ENCODE results near the gene ARL2.

The ARL2 gene

GRCh38 chr11:65034423-65034822 is 20.5 kb downstream of the ARL2 start:
- H3K27ac ChIP-seq (ENCODE audit: extremely low read depth, low read depth, low read length), result no peak overlapping the region
- ChIA-PET CTCF (interaction anchor here (0.6 kb wide), 1 partner anchor 20 kb away, joined by 4 read pairs; the partner anchor contains the start of gene ARL2), POLR2A (no interaction called here)
- H3K9me3 ChIP-seq (ENCODE audit: control insufficient read depth, insufficient read depth, low read depth, low read length), result no peaks in the 10 kb centered on the region
- no peak overlapping the region for H3K4me3 ChIP-seq (ENCODE audit: low read depth, low read length)
- TF ChIP-seq ZNF768 (tag by site-specific recombination; IDR thresholded peaks at IDR 0.05) (0 out of 2 replicates have a peak, but pooled peaks have one; percentile 31), ZNF664 (tag by site-specific recombination; IDR thresholded peaks at IDR 0.05) (peak; percentile 92), ZFP69B (tag by site-specific recombination; IDR thresholded peaks at IDR 0.05) (no peak)
- peaks cover 0 to 50% of the 10 kb centered on the region in 2 experiments; a peak in 2 of 3 replicates for H3K36me3 ChIP-seq (ENCODE audit: control insufficient read depth in 2 of 2, insufficient read depth in 1 of 2, low read length in 2 of 2)
- no peaks in the 10 kb centered on the region for H3K4me1 ChIP-seq (ENCODE audit: control insufficient read depth, insufficient read depth, low read length)

- peaks cover 0 to 55% of the 10 kb centered on the region in 2 experiments; a peak in 2 of 3 replicates for H3K36me3 ChIP-seq (ENCODE audit: control insufficient read depth in 2 of 2, insufficient read depth in 1 of 2, low read length in 2 of 2)
- TF ChIP-seq ZNF366 (tag by site-specific recombination; conservative IDR thresholded peaks at IDR 0.05), result no peak
- no peak for TF ChIP-seq ZNF76 (tag by site-specific recombination; IDR thresholded peaks at IDR 0.05; ENCODE audit: borderline replicate concordance, low read depth)
- peak; percentile 41; the same call in 1 of the 2 replicates for TF ChIP-seq SCRT2 (tag by site-specific recombination; IDR thresholded peaks at IDR 0.05)
- ChIA-PET POLR2A (interaction anchor here (1.0 kb wide), 1 partner anchor 38 kb away, joined by 3 read pairs; the partner anchor contains the start of gene BATF2), CTCF (interaction anchor here (1.0 to 1.3 kb wide), 2 partner anchors 10 to 22 kb away, joined by 3 to 5 read pairs; partner anchors contain the start of gene ARL2)
- no peak overlapping the region for H3K4me3 ChIP-seq (ENCODE audit: low read depth, low read length)
- no peak overlapping the region for H3K27ac ChIP-seq (ENCODE audit: extremely low read depth, low read depth, low read length)
- no peaks in the 10 kb centered on the region for H3K9me3 ChIP-seq (ENCODE audit: control insufficient read depth, insufficient read depth, low read depth, low read length)
- H3K4me1 ChIP-seq (ENCODE audit: control insufficient read depth, insufficient read depth, low read length), result no peaks in the 10 kb centered on the region
Measured at GRCh38 chr11:65035579-65035978, 21.6 kb downstream of the ARL2 start.

- H3K36me3 ChIP-seq (ENCODE audit: control insufficient read depth in 2 of 2, insufficient read depth in 1 of 2, low read length in 2 of 2), result peaks cover 0 to 53% of the 10 kb centered on the region in 2 experiments; a peak in 2 of 3 replicates
- no peaks in the 10 kb centered on the region for H3K4me1 ChIP-seq (ENCODE audit: control insufficient read depth, insufficient read depth, low read length)
- no peak overlapping the region for H3K27ac ChIP-seq (ENCODE audit: extremely low read depth, low read depth, low read length)
- no peak overlapping the region for H3K4me3 ChIP-seq (ENCODE audit: low read depth, low read length)
- H3K9me3 ChIP-seq (ENCODE audit: control insufficient read depth, insufficient read depth, low read depth, low read length), result no peaks in the 10 kb centered on the region
- CTCF ChIA-PET, result no interaction called here
- no peak for TF ChIP-seq REST (tag by site-specific recombination; IDR thresholded peaks at IDR 0.05)
- no peak for TF ChIP-seq ZNF621 (tag by site-specific recombination; IDR thresholded peaks at IDR 0.05)
- TF ChIP-seq ZSCAN16 (tag by site-specific recombination; IDR thresholded peaks at IDR 0.05), result no peak
- no peak for TF ChIP-seq ZNF76 (tag by site-specific recombination; IDR thresholded peaks at IDR 0.05; ENCODE audit: borderline replicate concordance, low read depth)
- TF ChIP-seq ZNF704 (tag by site-specific recombination; IDR thresholded peaks at IDR 0.05), result no peak
- no peak for TF ChIP-seq ZNF548 (tag by site-specific recombination; IDR thresholded peaks at IDR 0.05)
- no peak for TF ChIP-seq BCL6B (tag by site-specific recombination; IDR thresholded peaks at IDR 0.05)
- no peak for TF ChIP-seq ZNF341 (tag by site-specific recombination; IDR thresholded peaks at IDR 0.05; ENCODE audit: low read depth)
- no peak for TF ChIP-seq ATF2 (tag by site-specific recombination; IDR thresholded peaks at IDR 0.05; ENCODE audit: low read depth)
- TF ChIP-seq ZNF654 (tag by site-specific recombination; IDR thresholded peaks at IDR 0.05; ENCODE audit: low read depth), result no peak
- TF ChIP-seq ZNF624 (tag by site-specific recombination; IDR thresholded peaks at IDR 0.05), result no peak
- no peak for TF ChIP-seq ZXDB (tag by site-specific recombination; IDR thresholded peaks at IDR 0.05)
- no peak for TF ChIP-seq ZNF514 (tag by site-specific recombination; IDR thresholded peaks at IDR 0.05)
- no peak for TF ChIP-seq ZBTB1 (tag by site-specific recombination; IDR thresholded peaks at IDR 0.05)
- no peak for TF ChIP-seq ZNF707 (tag by site-specific recombination; IDR thresholded peaks at IDR 0.05)
- TF ChIP-seq ZNF175 (tag by site-specific recombination; IDR thresholded peaks at IDR 0.05), result no peak
- TF ChIP-seq ZNF112 (tag by site-specific recombination; IDR thresholded peaks at IDR 0.05), result no peak
- no peak for TF ChIP-seq GLIS1 (tag by site-specific recombination; IDR thresholded peaks at IDR 0.05)
- POLR2A ChIA-PET, result no interaction called here
Measured at GRCh38 chr11:65036931-65037330, 23.0 kb downstream of the ARL2 start.
